PC-9 (cell line): Measurements from ENCODE around the gene SNRPD3. TPM values are rescaled to one million over a fixed set of nuclear protein-coding genes. Genes with fewer than 3 reads are reported as not detected.
A peak's percentile ranks its signal among the peaks of the same experiment; 100 is the strongest.
"Not testable (repeated sequence)": the region's sequence is repeated elsewhere in the genome, so short reads cannot be mapped to it uniquely, and the experiment has no call there.

Experiments
- BruUV-seq: library from RNA; stranded (reverse); fragments of 400-500 nt; replicated peaks from 2 replicates; lab custom pipeline; 2021; lab: Mats Ljungman, UMichigan
- CTCF ChIA-PET: fragments of 300-600 bp; sonication (Branson Sonifier 250); formaldehyde crosslinking; loops from one replicate; lab custom pipeline; 2022; ENCODE audit warnings: antibody characterized with exemption; lab: Charles Lee
- POLR2A ChIA-PET: fragments of 300-600 bp; sonication (Branson Sonifier 250); formaldehyde crosslinking; loops from one replicate; lab custom pipeline; 2022; ENCODE audit warnings: antibody characterized with exemption; ENCODE audit not compliant: unreplicated experiment; lab: Charles Lee
- DNase-seq, 2 experiments: peaks; one replicate each; pipeline versions ENCODE4 v3.0.0 to v3.0.0-alpha.2; 2015 to 2022; ENCODE audit warnings: mixed read lengths in 1 of 2
- H2AFZ ChIP-seq: fragments of 200-600 bp; sonication (generic); 2 replicates; pipeline ENCODE4 v1.8.1; 2017; ENCODE audit warnings: antibody characterized with exemption
- H3F3A ChIP-seq: fragments of 200-600 bp; sonication (generic); 2 replicates; pipeline ENCODE4 v1.8.1; 2017; ENCODE audit warnings: antibody characterized with exemption, mild to moderate bottlenecking, low read depth; ENCODE audit not compliant: insufficient read depth
- H3K27ac ChIP-seq: fragments of 200-600 bp; sonication (generic); 2 replicates; pipeline ENCODE4 v1.6.1; 2016; ENCODE audit warnings: mixed run types
- H3K27me3 ChIP-seq: fragments of 200-600 bp; sonication (generic); 2 replicates; pipeline ENCODE4 v1.6.1; 2016; ENCODE audit warnings: low read depth, mixed run types; ENCODE audit not compliant: insufficient read depth
- H3K36me3 ChIP-seq: fragments of 200-600 bp; sonication (generic); 2 replicates; pipeline ENCODE4 v1.6.1; 2016; ENCODE audit warnings: low read depth, mixed run types
- H3K4me1 ChIP-seq: fragments of 200-600 bp; sonication (generic); replicated peaks from 2 replicates; pipeline ENCODE4 v1.6.1; 2016; ENCODE audit warnings: mixed run types; ENCODE audit not compliant: insufficient read depth
- H3K4me2 ChIP-seq: fragments of 200-600 bp; sonication (generic); 2 replicates; pipeline ENCODE4 v1.6.1; 2017; ENCODE audit warnings: mixed run types
- H3K4me3 ChIP-seq: fragments of 200-600 bp; sonication (generic); 2 replicates; pipeline ENCODE4 v1.6.1; 2016; ENCODE audit warnings: mixed run types
- H3K79me2 ChIP-seq: fragments of 200-600 bp; sonication (generic); 2 replicates; pipeline ENCODE4 v1.6.1; 2017; ENCODE audit warnings: low read depth, mixed run types
- H3K9me2 ChIP-seq: fragments of 200-600 bp; sonication (generic); 2 replicates; pipeline ENCODE4 v1.8.1; 2017; ENCODE audit warnings: mild to moderate bottlenecking; ENCODE audit not compliant: insufficient read depth
- H3K9me3 ChIP-seq: fragments of 200-600 bp; sonication (generic); 2 replicates; pipeline ENCODE4 v1.8.1; 2016; ENCODE audit warnings: low read depth; ENCODE audit not compliant: insufficient read depth
- H4K20me1 ChIP-seq: fragments of 200-600 bp; sonication (generic); 2 replicates; pipeline ENCODE4 v1.8.1; 2017; ENCODE audit not compliant: insufficient read depth
- CTCF ChIP-seq: fragments of 200-600 bp; sonication (generic); conservative IDR thresholded peaks from 2 replicates; pipeline ENCODE4 v1.6.1; 2017; ENCODE audit warnings: mixed run types, antibody characterized with exemption, mild to moderate bottlenecking, moderate library complexity
- EZH2 ChIP-seq: fragments of 200-600 bp; sonication (generic); IDR thresholded peaks from 2 replicates; pipeline ENCODE4 v1.8.0; 2017; ENCODE audit warnings: antibody characterized with exemption, low read depth
- intact Hi-C: fragments of 100-400 bp; cut with micrococcal nuclease; formaldehyde crosslinking; loops from one replicate; pipeline ENCODE4 v1.10.0; 2022; ENCODE audit not compliant: unreplicated experiment
- total RNA-seq: library from RNA; stranded (reverse); gene quantifications from 2 replicates; pipeline ENCODE4 v1.2.3, GENCODE V29; 2021

SNRPD3 gene
- total RNA-seq, 1 experiment from 2014 or later, result 117 TPM

GRCh38 chr22:24594569-24595120 lies 38.8 kb downstream of the SNRPD3 start:
- no peaks in the 10 kb centered on the region for H4K20me1 ChIP-seq
- no peaks in the 10 kb centered on the region for H3K36me3 ChIP-seq
- TF ChIP-seq EZH2, result no peak
- TF ChIP-seq CTCF, result no peak
- no peak overlapping the region for H2AFZ ChIP-seq
- CTCF ChIA-PET, result no interaction called here
- no peaks in the 10 kb centered on the region for H3K79me2 ChIP-seq
- POLR2A ChIA-PET, result interaction anchor here (0.7 kb wide), 1 partner anchor 39 kb away, joined by 4 read pairs; no protein-coding TSS in a partner anchor
- peak in 1 of 2 experiments; percentile 46 for DNase-seq
- no peaks in the 10 kb centered on the region for H3K27me3 ChIP-seq
- H3K4me3 ChIP-seq, result no peak overlapping the region
- H3K9me3 ChIP-seq, result no peaks in the 10 kb centered on the region
- H3K4me2 ChIP-seq, result no peak overlapping the region
- H3F3A ChIP-seq, result 0 out of 2 replicates have a peak, but pooled peaks cover 3% of the 10 kb centered on the region
- no peaks in the 10 kb centered on the region for H3K9me2 ChIP-seq
- BruUV-seq, result no TSS peak
- 0 out of 2 replicates have a peak, but pooled peaks cover 3% of the 10 kb centered on the region for H3K4me1 ChIP-seq
- H3K27ac ChIP-seq, result no peak overlapping the region
- intact Hi-C loops, result no loop called here

GRCh38 chr22:24595228-24595627 lies 39.4 kb downstream of the SNRPD3 start:
- 0 out of 2 replicates have a peak, but pooled peaks cover 3% of the 10 kb centered on the region for H3F3A ChIP-seq
- intact Hi-C loops, result no loop called here
- no peaks in the 10 kb centered on the region for H3K36me3 ChIP-seq
- no peaks in the 10 kb centered on the region for H3K9me3 ChIP-seq
- no peaks in the 10 kb centered on the region for H4K20me1 ChIP-seq
- ChIA-PET CTCF (no interaction called here), POLR2A (no interaction called here)
- BruUV-seq, result no TSS peak
- no peak overlapping the region for H3K27ac ChIP-seq
- H3K79me2 ChIP-seq, result no peaks in the 10 kb centered on the region
- no peaks in the 10 kb centered on the region for H3K9me2 ChIP-seq
- no peak for DNase-seq
- 0 out of 2 replicates have a peak, but pooled peaks cover 3% of the 10 kb centered on the region for H3K4me1 ChIP-seq
- no peak for TF ChIP-seq CTCF
- TF ChIP-seq EZH2, result no peak
- no peaks in the 10 kb centered on the region for H3K27me3 ChIP-seq
- no peak overlapping the region for H3K4me2 ChIP-seq
- no peak overlapping the region for H2AFZ ChIP-seq
- no peak overlapping the region for H3K4me3 ChIP-seq

GRCh38 chr22:24595863-24596262 lies 40.1 kb downstream of the SNRPD3 start:
- Histone ChIP-seq H3K4me3 (no peak overlapping the region), H3K9me3 (no peaks in the 10 kb centered on the region), H3K36me3 (no peaks in the 10 kb centered on the region), H3K4me1 (0 out of 2 replicates have a peak, but pooled peaks cover 3% of the 10 kb centered on the region), H3F3A (0 out of 2 replicates have a peak, but pooled peaks cover 3% of the 10 kb centered on the region), H3K27me3 (no peaks in the 10 kb centered on the region), H3K9me2 (no peaks in the 10 kb centered on the region), H3K79me2 (no peaks in the 10 kb centered on the region), H4K20me1 (no peaks in the 10 kb centered on the region), H2AFZ (no peak overlapping the region), H3K4me2 (no peak overlapping the region), H3K27ac (no peak overlapping the region)
- intact Hi-C loops, result no loop called here
- ChIA-PET CTCF (no interaction called here), POLR2A (no interaction called here)
- DNase-seq, result no peak
- no peak for TF ChIP-seq CTCF
- no peak for TF ChIP-seq EZH2
- no TSS peak for BruUV-seq

GRCh38 chr22:24597076-24597475 lies 41.3 kb downstream of the SNRPD3 start:
- DNase-seq, POLR2A ChIA-PET, H3K4me2 ChIP-seq, H3K27ac ChIP-seq, H3K9me2 ChIP-seq, H3K79me2 ChIP-seq, BruUV-seq, H3K27me3 ChIP-seq, intact Hi-C loops, H4K20me1 ChIP-seq, H3K9me3 ChIP-seq, H3K36me3 ChIP-seq, H3F3A ChIP-seq, H3K4me3 ChIP-seq, H2AFZ ChIP-seq: not testable (repeated sequence)
- CTCF ChIA-PET, result interaction anchor here (0.6 kb wide), 1 partner anchor 12 kb away, joined by 4 read pairs; no protein-coding TSS in a partner anchor
- peaks cover 15% of the 10 kb centered on the region for H3K4me1 ChIP-seq
